ENCODE results near the gene PRM3.
A peak's percentile ranks its signal among the peaks of the same experiment; 100 is the strongest.

Gene PRM3

DNA sequence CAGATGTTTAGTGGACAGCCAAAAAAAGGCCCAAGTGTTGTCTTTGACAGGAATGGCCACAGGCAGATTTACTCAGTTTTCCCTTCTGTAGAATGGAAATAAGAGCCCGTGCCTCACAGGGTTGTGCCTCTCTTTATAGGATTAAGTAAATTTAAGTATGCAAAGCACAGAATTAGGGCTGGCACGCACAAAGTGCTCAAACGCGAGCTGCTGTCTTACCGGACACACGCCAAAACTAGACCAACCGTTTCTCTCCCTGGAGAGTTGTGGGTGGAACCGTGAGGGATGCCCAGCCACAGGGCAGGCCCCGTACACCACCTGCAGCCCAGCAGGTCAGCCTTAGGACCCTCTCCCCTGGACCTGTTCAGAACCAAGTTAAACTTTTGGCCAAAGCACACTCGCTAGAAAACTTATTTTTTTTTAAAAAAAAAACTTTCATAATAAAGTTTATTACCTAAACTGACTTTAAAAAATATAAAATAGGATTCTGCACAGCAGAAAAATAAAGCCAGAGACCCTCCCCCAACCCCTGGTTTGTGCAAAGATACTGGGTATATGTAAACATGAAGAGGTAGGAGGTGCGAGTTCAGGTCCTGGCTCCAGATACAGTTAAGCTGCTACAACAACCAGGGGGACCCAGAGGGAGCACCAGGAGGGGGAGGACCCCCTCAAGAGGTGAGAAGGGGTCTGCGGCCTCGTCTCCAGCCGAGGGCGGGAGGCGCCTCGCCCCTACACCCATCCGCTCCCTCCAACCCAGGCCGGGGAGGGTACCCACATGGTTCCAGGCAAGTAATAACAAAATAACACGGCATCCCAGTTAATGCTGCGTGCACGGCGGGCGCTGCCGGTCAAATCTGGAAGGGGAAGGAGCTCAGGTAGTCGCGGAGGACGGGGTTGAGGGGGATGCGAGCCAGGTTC, 19.2 kb downstream of the PRM3 start:
- no peak overlapping the region; the same call in 1 of the 2 replicates for H3K27ac ChIP-seq
- peak; percentile 17; the same call in 1 of the 2 replicates for TF ChIP-seq CTCF (conservative IDR thresholded peaks at IDR 0.05)

DNA sequence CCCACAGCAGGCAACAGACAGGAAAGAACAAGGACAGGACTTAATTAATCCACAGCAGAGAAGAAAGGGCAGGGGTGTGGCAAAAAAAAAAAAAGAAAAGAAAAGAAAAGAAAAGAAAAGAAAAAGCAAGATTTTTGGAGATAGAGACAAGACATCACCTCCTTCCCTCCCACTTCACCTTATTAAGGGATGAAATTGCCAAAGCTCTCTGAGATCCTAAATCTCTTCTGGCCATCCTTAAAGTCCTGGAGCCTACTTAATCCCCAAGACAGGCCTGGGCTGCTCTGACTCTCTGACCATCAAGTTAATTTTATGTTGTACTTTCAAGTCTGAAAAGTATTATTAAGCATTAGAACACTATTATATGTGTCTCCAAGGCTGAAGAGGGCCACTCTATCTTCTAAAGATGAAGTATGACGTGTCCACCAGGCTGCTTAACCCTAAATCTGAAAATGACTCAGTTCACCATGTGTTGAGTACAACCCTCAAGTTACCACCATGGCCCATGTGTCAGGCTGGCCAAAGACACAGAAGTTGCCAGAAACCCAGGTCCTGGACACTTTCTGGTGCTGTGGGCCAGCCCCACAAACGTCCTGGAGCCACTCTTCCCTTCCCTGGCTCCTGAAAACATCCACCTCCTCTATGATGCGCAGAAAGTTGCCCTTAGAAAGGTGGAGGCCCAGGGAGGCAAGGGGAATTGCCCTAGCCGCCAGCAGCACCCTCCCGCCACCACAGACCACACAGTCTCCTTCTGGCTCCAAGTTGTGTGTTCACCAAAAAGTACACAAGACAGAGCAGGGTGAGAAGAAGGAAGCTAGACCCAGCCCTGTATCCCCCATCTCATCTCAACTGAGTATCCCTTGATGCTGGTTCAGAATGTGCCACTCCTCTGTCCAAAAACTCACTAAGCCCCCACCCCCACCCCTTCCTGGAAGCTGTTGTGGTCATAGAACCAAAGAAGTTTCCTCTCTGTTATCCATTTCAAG, 20.1 kb downstream of the PRM3 start:
- no peak overlapping the region for H3K27ac ChIP-seq
- TF ChIP-seq CTCF (conservative IDR thresholded peaks at IDR 0.05): no peak

- no peak overlapping the region for H3K27ac ChIP-seq
- no peak for TF ChIP-seq CTCF (conservative IDR thresholded peaks at IDR 0.05)
These were observed 20.9 kb downstream of the PRM3 start for GRCh38 chr16:11252482-11252931.

GRCh38 chr16:11251525-11252481, 21.6 kb downstream of the PRM3 start:
- no peak overlapping the region for H3K27ac ChIP-seq
- no peak for TF ChIP-seq CTCF (conservative IDR thresholded peaks at IDR 0.05)

- TF ChIP-seq CTCF (conservative IDR thresholded peaks at IDR 0.05): no peak
These were observed 22.5 kb downstream of the PRM3 start for GRCh38 chr16:11250786-11251524.

GRCh38 chr16:11250091-11250785, 23.2 kb downstream of the PRM3 start:
- no peak for TF ChIP-seq CTCF (conservative IDR thresholded peaks at IDR 0.05)
- no peak overlapping the region for H3K27ac ChIP-seq

More at GRCh38 chr16:11250786-11251524, 22.5 kb downstream of the PRM3 start:
- H3K27ac ChIP-seq: no peak overlapping the region

Measured in VCaP (cell line).